Uterus (tissue), 4 donors: ENCODE data around the gene ADAMTS12. TPM values are rescaled to one million over a fixed set of nuclear protein-coding genes. Genes with fewer than 3 reads are reported as not detected.

Experiments used
- DNase-seq, 2 donors: peaks; one replicate each; pipeline ENCODE4 v3.0.0-alpha.2; 2019 to 2020
- H3K27ac ChIP-seq, 2 donors: fragments of 200-600 bp; sonication (generic); 1 replicate in 1 of 2; 2 replicates in 1 of 2; pipeline ENCODE4 v1.5.1; 2016 to 2018
- H3K27me3 ChIP-seq, 2 donors: fragments of 200-600 bp; sonication (generic); one replicate each; pipeline ENCODE4 v1.5.1; 2018 to 2019; ENCODE audit warnings: control low read depth in 1 of 2
- H3K36me3 ChIP-seq, 2 donors: fragments of 200-600 bp; sonication (generic); one replicate each; pipeline ENCODE4 v1.5.1; 2019; ENCODE audit warnings: control low read depth in 1 of 2
- H3K4me1 ChIP-seq, 2 donors: fragments of 200-600 bp; sonication (generic); one replicate each; pipeline ENCODE4 v1.5.1; 2018 to 2019; ENCODE audit warnings: control low read depth in 1 of 2
- H3K4me3 ChIP-seq, 2 donors: fragments of 200-600 bp; sonication (generic); 1 replicate in 1 of 2; 2 replicates in 1 of 2; pipeline ENCODE4 v1.5.1; 2018 to 2019; ENCODE audit warnings: mild to moderate bottlenecking in 1 of 2
- H3K9me3 ChIP-seq, 2 donors: fragments of 200-600 bp; sonication (generic); one replicate each; pipeline ENCODE4 v1.5.1; 2019; ENCODE audit warnings: control low read depth in 1 of 2
- POLR2A ChIP-seq, 2 donors: fragments of 450-650 bp; IDR thresholded peaks; one replicate each; pipeline ENCODE4 v1.6.1; 2016; ENCODE audit warnings: antibody characterized with exemption in 2 of 2, mild to moderate bottlenecking in 1 of 2, moderate library complexity in 1 of 2
- intact Hi-C: fragments of 100-400 bp; cut with DNase I; formaldehyde crosslinking; loops from one replicate; pipeline ENCODE4 v1.15.1; 2023; ENCODE audit warnings: low total_unique reads
- total RNA-seq, 4 donors: library from RNA; depleted of rRNA in 3 of 4; stranded (reverse); fragments of >200 nt in 3 of 4; gene quantifications; one replicate each; pipeline versions ENCODE4 v1.1.0 to v1.2.4, GENCODE V29; 2014 to 2023
- TF ChIP-seq, protein P1 (sequence below), 4 experiments: fragments of 200-600 bp in 2 of 4; fragments of 450-650 bp in 2 of 4; sonication (generic) in 2 of 4; IDR thresholded peaks; one replicate each; pipeline ENCODE4 v1.5.1; 2016 to 2019; ENCODE audit warnings: antibody characterized with exemption in 4 of 4, mild to moderate bottlenecking in 2 of 4, moderate library complexity in 1 of 4
- donor health status: DM: yes; HTN: yes; CAD: no.

ADAMTS12 gene
- total RNA-seq, 4 donors from 2014 or later, result 0.51 to 37.5 (median 15.6) TPM

DNA sequence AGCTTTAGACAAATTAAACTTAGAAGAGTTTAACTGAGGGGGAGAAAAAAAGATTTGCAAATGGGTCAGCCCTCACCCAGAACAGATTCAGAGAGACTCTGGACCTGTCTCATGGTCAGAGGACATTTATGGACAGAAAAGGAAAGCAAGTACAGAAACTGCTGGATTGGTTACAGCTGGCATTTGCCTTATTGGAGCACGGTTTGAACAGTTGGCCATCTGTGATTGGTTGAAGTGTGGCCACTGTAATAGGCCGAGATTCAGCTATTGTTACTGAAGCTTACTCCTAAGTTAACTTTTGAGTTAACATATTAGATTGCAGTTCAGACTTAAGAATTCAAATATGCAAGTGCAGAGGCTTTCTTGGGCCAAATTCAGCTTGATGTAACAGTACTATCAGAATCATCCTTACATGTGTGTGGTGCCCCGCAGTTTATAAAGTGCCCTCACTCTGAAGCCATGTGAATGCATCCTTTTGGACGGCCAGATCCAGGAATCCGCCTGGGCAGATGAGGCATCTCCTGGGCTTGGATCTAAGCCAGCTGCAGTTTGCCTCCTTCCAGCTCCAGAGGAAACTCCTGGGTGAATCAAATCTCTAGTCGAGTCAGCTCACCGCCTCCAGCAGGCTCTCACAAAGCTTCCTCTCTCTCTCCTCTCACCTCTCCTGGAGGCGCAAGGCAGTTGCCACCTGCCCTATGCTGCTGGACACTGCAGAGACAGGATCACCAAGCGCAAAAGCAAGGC lies 165.2 kb downstream of the ADAMTS12 start:
- no peak for TF ChIP-seq POLR2A (IDR thresholded peaks at IDR 0.05)
- TF ChIP-seq, protein P1, sequence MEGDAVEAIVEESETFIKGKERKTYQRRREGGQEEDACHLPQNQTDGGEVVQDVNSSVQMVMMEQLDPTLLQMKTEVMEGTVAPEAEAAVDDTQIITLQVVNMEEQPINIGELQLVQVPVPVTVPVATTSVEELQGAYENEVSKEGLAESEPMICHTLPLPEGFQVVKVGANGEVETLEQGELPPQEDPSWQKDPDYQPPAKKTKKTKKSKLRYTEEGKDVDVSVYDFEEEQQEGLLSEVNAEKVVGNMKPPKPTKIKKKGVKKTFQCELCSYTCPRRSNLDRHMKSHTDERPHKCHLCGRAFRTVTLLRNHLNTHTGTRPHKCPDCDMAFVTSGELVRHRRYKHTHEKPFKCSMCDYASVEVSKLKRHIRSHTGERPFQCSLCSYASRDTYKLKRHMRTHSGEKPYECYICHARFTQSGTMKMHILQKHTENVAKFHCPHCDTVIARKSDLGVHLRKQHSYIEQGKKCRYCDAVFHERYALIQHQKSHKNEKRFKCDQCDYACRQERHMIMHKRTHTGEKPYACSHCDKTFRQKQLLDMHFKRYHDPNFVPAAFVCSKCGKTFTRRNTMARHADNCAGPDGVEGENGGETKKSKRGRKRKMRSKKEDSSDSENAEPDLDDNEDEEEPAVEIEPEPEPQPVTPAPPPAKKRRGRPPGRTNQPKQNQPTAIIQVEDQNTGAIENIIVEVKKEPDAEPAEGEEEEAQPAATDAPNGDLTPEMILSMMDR (IDR thresholded peaks at IDR 0.05), result no peak
- H3K4me3 ChIP-seq, result no peak overlapping the region
- H3K27me3 ChIP-seq, result no peaks in the 10 kb centered on the region
- no peaks in the 10 kb centered on the region for H3K36me3 ChIP-seq
- H3K9me3 ChIP-seq, result no peaks in the 10 kb centered on the region
- intact Hi-C loops, result no loop called here
- H3K4me1 ChIP-seq, result no peaks in the 10 kb centered on the region
- no peak for DNase-seq
- no peak overlapping the region for H3K27ac ChIP-seq

DNA sequence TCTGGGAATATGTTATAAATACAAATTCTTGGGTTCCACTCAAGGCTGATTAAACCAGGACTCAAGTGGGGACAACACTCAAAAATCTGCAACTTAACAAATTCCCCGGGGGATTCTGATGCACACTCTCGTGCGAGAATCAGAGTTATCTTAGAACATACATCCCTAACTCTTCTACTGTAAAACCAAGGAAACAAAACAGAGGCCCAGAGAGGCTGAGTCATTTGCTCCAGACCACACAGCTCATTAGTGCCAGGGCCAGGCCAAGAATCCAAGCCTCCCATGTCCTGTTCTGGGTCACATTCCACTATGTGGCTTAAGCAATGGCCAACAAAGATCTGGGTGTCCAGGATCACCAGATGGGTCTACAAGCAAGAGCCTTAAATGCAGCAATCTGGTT lies 166.0 kb downstream of the ADAMTS12 start:
- Histone ChIP-seq H3K36me3 (no peaks in the 10 kb centered on the region), H3K9me3 (no peaks in the 10 kb centered on the region), H3K4me1 (no peaks in the 10 kb centered on the region), H3K4me3 (no peak overlapping the region), H3K27ac (no peak overlapping the region), H3K27me3 (no peaks in the 10 kb centered on the region)
- TF ChIP-seq, protein P1 (IDR thresholded peaks at IDR 0.05), result no peak
- no peak for TF ChIP-seq POLR2A (IDR thresholded peaks at IDR 0.05)
- intact Hi-C loops, result no loop called here
- DNase-seq, result no peak

DNA sequence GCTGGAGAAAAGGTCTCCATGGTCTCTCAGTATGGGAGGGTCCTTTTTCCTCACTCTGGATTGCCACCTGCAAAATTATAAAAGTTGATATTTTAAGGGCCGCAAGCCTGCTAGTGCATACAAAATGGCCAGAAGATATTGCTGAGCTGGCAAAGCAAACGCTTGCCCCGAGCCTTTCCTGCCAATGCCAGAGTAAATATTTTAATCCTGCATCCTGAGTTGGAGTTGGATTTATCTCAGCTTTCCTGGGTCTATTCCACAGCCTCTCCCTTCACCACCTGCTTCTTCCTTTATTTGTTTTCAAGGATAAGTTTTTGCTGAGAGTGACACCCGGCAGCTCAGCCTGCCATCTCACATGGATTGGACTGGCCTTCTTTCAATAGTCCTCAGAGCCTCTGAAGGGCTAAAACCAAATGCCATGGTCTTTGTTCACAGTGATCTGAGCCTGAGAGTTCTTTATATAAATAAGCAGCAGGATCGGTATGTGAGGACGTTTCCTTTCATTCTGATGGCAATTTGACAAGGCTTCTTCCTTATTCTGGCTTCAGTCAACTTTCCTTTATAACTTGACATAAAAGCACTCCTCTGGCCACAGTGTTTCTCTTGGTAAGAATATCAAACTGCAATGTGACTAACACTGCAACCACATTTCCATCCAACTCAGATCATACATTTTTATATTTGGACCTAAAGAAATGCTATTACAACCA lies 170.1 kb downstream of the ADAMTS12 start:
- H3K27ac ChIP-seq, result no peak overlapping the region
- TF ChIP-seq, protein P1 (IDR thresholded peaks at IDR 0.05), result no peak
- TF ChIP-seq POLR2A (IDR thresholded peaks at IDR 0.05), result no peak
- no peaks in the 10 kb centered on the region for H3K4me1 ChIP-seq
- H3K9me3 ChIP-seq, result no peaks in the 10 kb centered on the region
- no peaks in the 10 kb centered on the region for H3K36me3 ChIP-seq
- no peak for DNase-seq
- intact Hi-C loops, result no loop called here
- H3K4me3 ChIP-seq, result no peak overlapping the region
- no peaks in the 10 kb centered on the region for H3K27me3 ChIP-seq

DNA sequence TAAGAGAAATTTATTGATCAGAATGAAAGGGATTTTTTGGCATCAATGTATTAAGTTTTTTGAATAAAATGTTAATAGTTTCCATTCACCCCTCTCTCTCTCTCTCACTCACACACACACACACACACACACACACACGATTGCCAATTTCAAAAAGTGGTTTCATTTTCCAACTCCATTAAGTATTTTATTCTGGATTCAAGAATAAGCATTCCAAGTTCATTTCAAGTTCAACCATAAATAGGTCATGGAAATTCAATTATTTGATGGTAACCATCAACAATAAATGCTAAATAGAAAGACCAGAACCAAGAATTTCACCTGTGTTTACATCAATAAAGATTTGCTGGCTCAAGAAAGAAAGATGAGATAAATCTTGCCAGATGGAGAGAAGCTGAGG lies 171.6 kb downstream of the ADAMTS12 start:
- DNase-seq, result no peak
- TF ChIP-seq, protein P1 (IDR thresholded peaks at IDR 0.05), result no peak
- no peak for TF ChIP-seq POLR2A (IDR thresholded peaks at IDR 0.05)
- Histone ChIP-seq H3K36me3 (no peaks in the 10 kb centered on the region), H3K9me3 (no peaks in the 10 kb centered on the region), H3K27ac (no peak overlapping the region), H3K4me3 (no peak overlapping the region), H3K4me1 (no peaks in the 10 kb centered on the region), H3K27me3 (no peaks in the 10 kb centered on the region)
- intact Hi-C loops, result no loop called here

DNA sequence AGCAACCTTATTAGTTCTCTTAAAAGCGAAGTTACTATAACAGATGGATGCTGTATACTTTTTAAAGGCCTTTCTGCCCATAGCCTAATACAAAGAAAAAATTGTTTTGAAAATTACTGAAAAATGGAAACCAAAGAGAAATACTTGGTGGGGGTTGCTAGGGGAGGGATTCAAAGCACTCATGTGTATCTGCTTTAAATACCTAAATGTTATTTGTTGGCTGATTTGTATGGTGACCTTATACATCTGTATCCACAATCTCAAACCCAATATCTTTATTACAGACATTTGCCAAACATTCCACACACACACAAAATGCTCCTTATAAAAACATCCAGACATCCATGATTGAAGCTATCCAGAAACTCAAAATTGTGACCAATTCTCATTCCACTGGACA lies 172.0 kb downstream of the ADAMTS12 start:
- no peak overlapping the region for H3K27ac ChIP-seq
- no peak for DNase-seq
- no peaks in the 10 kb centered on the region for H3K9me3 ChIP-seq
- H3K27me3 ChIP-seq, result no peaks in the 10 kb centered on the region
- H3K4me3 ChIP-seq, result no peak overlapping the region
- H3K4me1 ChIP-seq, result no peaks in the 10 kb centered on the region
- intact Hi-C loops, result no loop called here
- no peaks in the 10 kb centered on the region for H3K36me3 ChIP-seq
- no peak for TF ChIP-seq POLR2A (IDR thresholded peaks at IDR 0.05)
- TF ChIP-seq, protein P1 (IDR thresholded peaks at IDR 0.05), result no peak
